GM12873 (cell line): ENCODE results near the gene RAB5B.
A peak's percentile ranks its signal among the peaks of the same experiment; 100 is the strongest.

Source experiments
- TF ChIP-seq, protein P1 (sequence below): IDR thresholded peaks from 2 replicates; pipeline ENCODE4 v1.5.1; 2012; ENCODE audit warnings: low read depth, mild to moderate bottlenecking, moderate library complexity, low read length, control low read depth; ENCODE audit not compliant: insufficient read depth; ENCODE audit errors: missing control alignments

Gene RAB5B, protein sequence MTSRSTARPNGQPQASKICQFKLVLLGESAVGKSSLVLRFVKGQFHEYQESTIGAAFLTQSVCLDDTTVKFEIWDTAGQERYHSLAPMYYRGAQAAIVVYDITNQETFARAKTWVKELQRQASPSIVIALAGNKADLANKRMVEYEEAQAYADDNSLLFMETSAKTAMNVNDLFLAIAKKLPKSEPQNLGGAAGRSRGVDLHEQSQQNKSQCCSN

DNA sequence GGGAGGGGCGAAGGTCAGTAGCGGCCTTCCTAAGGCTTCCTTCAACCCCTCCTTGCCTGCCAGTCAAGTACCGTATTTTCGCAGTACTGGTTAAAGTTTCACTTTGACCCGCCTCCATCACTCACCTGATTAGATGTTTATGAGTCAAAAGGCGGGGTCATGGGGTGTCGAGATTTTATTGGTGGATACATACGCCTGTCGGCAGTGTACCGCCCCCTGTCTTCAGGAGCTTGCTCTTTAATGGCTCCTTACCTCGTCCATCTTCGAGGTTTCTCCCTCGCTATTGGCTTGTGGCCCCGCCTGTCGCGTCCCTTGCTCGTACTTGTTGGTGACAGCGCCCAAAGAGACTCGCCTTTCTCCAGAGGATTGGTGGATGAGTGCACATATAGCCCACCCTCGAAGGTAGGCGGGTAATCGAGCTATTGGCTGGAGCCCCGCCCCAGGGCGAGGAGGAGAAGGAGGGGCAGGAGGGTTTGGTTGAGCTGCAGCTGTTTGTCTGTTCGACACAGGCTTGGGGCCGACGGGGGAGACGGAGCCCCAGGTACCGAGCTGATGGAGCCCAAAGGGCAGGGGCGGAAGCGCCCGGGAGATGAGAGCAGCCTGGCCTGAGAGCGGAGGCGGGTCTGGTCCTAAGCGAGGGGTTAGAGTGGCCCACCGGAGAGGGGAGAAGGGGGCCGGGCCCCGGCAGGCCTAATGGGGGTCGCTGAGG, at the start of gene RAB5B:
RAB5B (plus strand) TSS at position 480 of the 709 bp plus-strand sequence. CDS start 12,883 bp downstream, outside the sequence.
- TF ChIP-seq, protein P1, sequence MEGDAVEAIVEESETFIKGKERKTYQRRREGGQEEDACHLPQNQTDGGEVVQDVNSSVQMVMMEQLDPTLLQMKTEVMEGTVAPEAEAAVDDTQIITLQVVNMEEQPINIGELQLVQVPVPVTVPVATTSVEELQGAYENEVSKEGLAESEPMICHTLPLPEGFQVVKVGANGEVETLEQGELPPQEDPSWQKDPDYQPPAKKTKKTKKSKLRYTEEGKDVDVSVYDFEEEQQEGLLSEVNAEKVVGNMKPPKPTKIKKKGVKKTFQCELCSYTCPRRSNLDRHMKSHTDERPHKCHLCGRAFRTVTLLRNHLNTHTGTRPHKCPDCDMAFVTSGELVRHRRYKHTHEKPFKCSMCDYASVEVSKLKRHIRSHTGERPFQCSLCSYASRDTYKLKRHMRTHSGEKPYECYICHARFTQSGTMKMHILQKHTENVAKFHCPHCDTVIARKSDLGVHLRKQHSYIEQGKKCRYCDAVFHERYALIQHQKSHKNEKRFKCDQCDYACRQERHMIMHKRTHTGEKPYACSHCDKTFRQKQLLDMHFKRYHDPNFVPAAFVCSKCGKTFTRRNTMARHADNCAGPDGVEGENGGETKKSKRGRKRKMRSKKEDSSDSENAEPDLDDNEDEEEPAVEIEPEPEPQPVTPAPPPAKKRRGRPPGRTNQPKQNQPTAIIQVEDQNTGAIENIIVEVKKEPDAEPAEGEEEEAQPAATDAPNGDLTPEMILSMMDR: no peak

- TF ChIP-seq, protein P1: no peak
These were observed 48.5 kb upstream of the RAB5B start for GRCh38 chr12:55925371-55925770.

DNA sequence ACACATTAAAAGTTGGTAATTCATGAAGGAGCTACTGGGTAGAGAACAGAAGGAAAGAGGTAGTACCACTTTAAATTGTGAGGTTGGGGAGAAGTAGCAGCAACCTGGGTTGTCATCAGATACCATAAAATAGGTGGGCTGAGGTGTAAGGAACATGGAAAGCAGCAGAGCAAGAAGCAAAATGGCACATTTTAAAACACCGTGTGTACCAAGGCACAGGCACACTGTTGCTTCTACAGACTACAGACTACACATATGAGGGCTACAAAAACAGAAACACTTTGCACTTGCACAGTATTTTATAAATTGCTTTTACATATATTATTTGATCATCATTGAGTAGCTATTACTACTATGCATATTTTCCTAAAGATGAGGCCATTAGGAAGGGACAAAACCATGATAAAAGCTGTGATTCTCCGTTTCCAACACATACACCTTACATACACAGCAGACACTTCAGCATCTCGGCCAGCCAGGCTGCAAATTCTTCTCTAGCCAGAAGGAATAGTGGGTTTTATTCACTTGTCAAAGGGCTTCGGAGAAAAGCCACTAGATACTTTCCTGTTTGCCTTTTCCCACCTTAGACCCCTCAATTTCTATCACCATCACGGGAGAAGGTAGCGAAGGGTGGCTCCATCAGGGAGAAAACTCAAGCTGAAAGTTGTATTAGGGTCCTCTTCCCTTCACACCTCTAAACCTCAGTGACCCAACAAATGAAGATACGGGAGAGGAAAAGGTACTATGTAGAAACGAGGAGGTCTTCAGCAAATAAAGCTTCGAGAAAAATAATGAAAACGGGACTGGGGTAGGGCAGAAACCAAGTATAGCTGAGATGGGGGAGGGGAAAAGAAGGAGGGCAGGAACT, 47.8 kb upstream of the RAB5B start:
- TF ChIP-seq, protein P1: no peak

DNA sequence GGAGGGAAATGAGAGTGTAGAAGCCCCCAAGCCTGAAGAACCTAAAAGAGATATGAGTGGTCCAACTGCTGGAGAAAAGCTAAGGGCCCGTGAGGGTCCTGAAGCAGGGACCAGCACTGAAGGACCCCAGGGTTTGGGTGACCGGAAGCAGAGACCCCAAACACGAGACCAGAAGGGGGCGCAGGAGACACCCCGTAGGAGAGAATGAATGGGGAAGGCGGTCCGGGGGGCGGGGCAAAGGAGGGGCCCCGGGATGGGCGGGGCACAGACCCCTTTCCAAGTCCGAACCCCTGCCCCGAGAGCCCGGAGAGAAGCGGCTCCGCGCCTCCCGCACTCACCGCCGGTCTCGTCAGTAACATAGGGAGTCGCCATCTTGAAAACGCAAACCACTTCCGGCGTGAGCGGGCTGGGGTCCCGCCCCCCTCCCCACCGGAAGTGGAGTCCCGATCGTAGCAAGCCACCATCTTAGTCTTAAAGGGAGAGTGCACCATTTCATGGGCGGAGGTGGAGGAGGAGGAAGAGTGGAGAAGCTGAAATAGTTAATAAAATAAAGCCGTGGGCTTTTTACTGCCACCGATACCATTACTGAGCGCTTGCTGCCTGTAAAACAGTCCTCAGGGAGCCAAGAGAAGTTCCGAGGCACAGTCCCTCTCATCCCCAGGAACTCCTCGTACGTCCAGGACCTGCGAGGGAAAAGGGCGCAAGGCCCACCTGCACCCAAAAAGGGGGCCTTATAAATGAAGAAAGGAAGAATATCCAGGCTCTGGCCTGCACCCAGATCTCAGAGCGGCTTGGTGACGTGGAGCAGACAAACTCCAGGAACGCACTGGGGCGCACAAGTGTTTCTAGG, 46.9 kb upstream of the RAB5B start:
- TF ChIP-seq, protein P1: peak; percentile 75

GRCh38 chr12:55927588-55928502, 46.0 kb upstream of the RAB5B start, which contains the start of gene PYM1:
TSS of gene PYM1 (minus strand) at chr12:55927894. CDS start at chr12:55927761, 133 bp downstream.
- TF ChIP-seq, protein P1: no peak

DNA sequence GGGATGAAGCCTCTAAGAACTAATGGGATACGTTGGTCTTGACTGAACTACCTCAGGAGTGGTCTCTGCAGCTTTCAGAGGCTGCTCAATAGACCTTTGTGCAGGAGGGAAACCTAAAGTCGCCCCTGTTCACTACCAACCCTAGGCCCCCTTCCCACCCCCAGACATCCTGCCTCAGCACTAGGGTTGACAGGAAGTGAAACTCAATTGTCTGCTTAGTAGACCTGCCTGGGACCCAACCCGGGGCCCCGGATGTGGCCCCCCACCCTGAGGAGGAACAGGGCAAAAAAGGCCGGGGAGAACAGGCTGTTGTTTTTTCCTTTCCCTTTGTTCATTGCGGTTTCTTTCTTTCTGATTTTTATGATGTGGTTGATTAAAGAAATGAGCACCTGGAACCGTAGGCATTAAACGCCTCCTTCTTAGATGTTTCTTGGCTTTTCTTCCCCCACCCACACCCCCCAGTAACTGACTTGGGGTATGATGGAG, 44.5 kb upstream of the RAB5B start:
- TF ChIP-seq, protein P1: no peak
